Endodermal cell (in vitro differentiated cells): Measurements from ENCODE around the gene NLE1. TPM values are rescaled to one million over a fixed set of nuclear protein-coding genes. Genes with fewer than 3 reads are reported as not detected.

Experiments used
- DNase-seq: peaks from one replicate; pipeline ENCODE4 v3.0.0-alpha.2; 2017
- H3K27ac ChIP-seq: 2 replicates; pipeline ENCODE4 v1.5.1; 2013; ENCODE audit warnings: mild to moderate bottlenecking, low read depth, low read length, moderate library complexity
- H3K27me3 ChIP-seq: 2 replicates; pipeline ENCODE4 v1.6.1; 2013; ENCODE audit warnings: mild to moderate bottlenecking, low read length, moderate library complexity; ENCODE audit not compliant: insufficient read depth, control insufficient read depth, poor library complexity, severe bottlenecking
- H3K36me3 ChIP-seq: 2 replicates; pipeline ENCODE4 v1.7.0; 2013; ENCODE audit warnings: mild to moderate bottlenecking, low read length, moderate library complexity; ENCODE audit not compliant: control insufficient read depth, insufficient read depth
- H3K4me1 ChIP-seq: one replicate; pipeline ENCODE4 v1.7.0; 2013; ENCODE audit warnings: low read length; ENCODE audit not compliant: control insufficient read depth, insufficient read depth
- H3K4me3 ChIP-seq: 2 replicates; pipeline ENCODE4 v1.5.1; 2013; ENCODE audit warnings: mild to moderate bottlenecking, low read length, moderate library complexity
- H3K9ac ChIP-seq: 2 replicates; pipeline ENCODE4 v1.6.1; 2013; ENCODE audit warnings: mild to moderate bottlenecking, low read length, moderate library complexity; ENCODE audit not compliant: poor library complexity, severe bottlenecking; ENCODE audit errors: extremely low read depth
- H3K9me3 ChIP-seq: 2 replicates; pipeline ENCODE4 v1.6.1; 2013; ENCODE audit warnings: mild to moderate bottlenecking, low read length, moderate library complexity; ENCODE audit not compliant: control insufficient read depth
- H3K27ac Mint-ChIP-seq: 2 replicates; pipeline ENCODE4 v1.8.0; 2020; ENCODE audit warnings: mixed read lengths
- H3K27me3 Mint-ChIP-seq: 2 replicates; pipeline ENCODE4 v1.8.0; 2021; ENCODE audit warnings: mild to moderate bottlenecking, mixed read lengths; ENCODE audit not compliant: insufficient read depth
- H3K36me3 Mint-ChIP-seq: 2 replicates; pipeline ENCODE4 v1.8.0; 2020; ENCODE audit warnings: low read depth, mixed read lengths
- H3K4me1 Mint-ChIP-seq: 2 replicates; pipeline ENCODE4 v1.8.0; 2020; ENCODE audit warnings: mixed read lengths
- H3K4me3 Mint-ChIP-seq: 2 replicates; pipeline ENCODE4 v1.8.0; 2020; ENCODE audit warnings: mild to moderate bottlenecking, moderate library complexity, mixed read lengths
- H3K9me3 Mint-ChIP-seq: 2 replicates; pipeline ENCODE4 v1.8.0; 2020; ENCODE audit warnings: mild to moderate bottlenecking, mixed read lengths
- WGBS, 2 experiments: methylation state at CpG; one replicate each; pipeline versions ENCODE4 v1.1.5 to v1.1.7; 2013; ENCODE audit warnings: missing lambda C conversion rate in 2 of 2, mixed read lengths in 1 of 2; ENCODE audit not compliant: insufficient coverage in 1 of 2, insufficient read length in 1 of 2; 5-methylcytosine and 5-hydroxymethylcytosine counted together
- total RNA-seq, 2 donors: library from RNA; stranded (reverse); fragmentation: NEBNext Ultra II Directional in 1 of 2; extraction: Animal tissue kit (Norgen Biotek cat#: 25700) in 1 of 2; gene quantifications; 2 replicates in 1 of 2; 3 replicates in 1 of 2; pipeline ENCODE4 v1.2.1, GENCODE V29; 2021
- TF ChIP-seq, protein P1 (sequence below): fragments of 200-600 bp; sonication (generic); conservative IDR thresholded peaks from 2 replicates; pipeline ENCODE4 v1.5.0; 2021; ENCODE audit warnings: antibody characterized with exemption, mild to moderate bottlenecking

NLE1 gene
- total RNA-seq, 2 donors from 2014 or later, result 20.7 to 26.9 TPM

DNA sequence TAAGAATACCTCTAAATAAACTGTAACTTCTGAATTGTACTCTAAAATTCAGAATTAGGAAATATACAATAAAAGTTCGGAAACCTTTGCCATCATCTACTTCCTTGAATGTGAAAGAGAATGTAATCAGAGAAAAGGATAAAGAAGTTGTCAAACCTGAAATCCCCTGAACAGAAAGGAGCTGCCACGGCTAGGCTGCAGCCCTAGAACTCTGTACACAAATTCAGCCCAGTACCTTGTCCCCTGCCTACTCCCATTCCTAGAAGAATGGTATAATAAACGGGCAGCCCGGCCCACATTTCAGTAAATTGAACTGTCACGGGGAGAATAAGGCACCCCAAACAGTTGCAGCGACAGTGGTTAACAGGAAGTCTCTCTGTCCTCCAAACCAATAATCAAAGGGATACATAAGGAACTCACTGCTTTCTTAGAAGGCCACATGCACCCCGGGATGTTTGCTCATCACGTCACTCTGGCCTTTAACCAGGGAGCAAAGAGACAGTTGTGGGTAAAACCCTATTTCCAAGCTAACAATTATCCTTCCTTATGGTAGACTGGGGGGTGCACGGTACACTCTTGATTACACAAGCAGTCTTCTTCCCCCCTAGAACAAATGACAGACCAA lies 54.3 kb downstream of the NLE1 start:
- no peaks in the 10 kb centered on the region for H3K36me3 ChIP-seq
- TF ChIP-seq, protein P1, sequence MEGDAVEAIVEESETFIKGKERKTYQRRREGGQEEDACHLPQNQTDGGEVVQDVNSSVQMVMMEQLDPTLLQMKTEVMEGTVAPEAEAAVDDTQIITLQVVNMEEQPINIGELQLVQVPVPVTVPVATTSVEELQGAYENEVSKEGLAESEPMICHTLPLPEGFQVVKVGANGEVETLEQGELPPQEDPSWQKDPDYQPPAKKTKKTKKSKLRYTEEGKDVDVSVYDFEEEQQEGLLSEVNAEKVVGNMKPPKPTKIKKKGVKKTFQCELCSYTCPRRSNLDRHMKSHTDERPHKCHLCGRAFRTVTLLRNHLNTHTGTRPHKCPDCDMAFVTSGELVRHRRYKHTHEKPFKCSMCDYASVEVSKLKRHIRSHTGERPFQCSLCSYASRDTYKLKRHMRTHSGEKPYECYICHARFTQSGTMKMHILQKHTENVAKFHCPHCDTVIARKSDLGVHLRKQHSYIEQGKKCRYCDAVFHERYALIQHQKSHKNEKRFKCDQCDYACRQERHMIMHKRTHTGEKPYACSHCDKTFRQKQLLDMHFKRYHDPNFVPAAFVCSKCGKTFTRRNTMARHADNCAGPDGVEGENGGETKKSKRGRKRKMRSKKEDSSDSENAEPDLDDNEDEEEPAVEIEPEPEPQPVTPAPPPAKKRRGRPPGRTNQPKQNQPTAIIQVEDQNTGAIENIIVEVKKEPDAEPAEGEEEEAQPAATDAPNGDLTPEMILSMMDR, result no peak
- peaks cover 5% of the 10 kb centered on the region for H3K4me1 ChIP-seq
- Mint-ChIP-seq H3K4me1 (peaks cover 44% of the 10 kb centered on the region), H3K27me3 (no peaks in the 10 kb centered on the region), H3K4me3 (peak overlapping the region; percentile 88), H3K36me3 (peaks cover 2% of the 10 kb centered on the region), H3K9me3 (no peaks in the 10 kb centered on the region), H3K27ac (peak overlapping the region; percentile 94)
- H3K4me3 ChIP-seq, result peak overlapping the region; percentile 88
- H3K9me3 ChIP-seq, result no peaks in the 10 kb centered on the region
- no peak overlapping the region for H3K27ac ChIP-seq
- peak; percentile 62 for DNase-seq
- H3K27me3 ChIP-seq, result no peaks in the 10 kb centered on the region
- WGBS, 2 experiments, result 47 to 61% methylated on average over 5 to 8 of the region's 9 CpGs
- H3K9ac ChIP-seq, result peak overlapping the region; percentile 54

DNA sequence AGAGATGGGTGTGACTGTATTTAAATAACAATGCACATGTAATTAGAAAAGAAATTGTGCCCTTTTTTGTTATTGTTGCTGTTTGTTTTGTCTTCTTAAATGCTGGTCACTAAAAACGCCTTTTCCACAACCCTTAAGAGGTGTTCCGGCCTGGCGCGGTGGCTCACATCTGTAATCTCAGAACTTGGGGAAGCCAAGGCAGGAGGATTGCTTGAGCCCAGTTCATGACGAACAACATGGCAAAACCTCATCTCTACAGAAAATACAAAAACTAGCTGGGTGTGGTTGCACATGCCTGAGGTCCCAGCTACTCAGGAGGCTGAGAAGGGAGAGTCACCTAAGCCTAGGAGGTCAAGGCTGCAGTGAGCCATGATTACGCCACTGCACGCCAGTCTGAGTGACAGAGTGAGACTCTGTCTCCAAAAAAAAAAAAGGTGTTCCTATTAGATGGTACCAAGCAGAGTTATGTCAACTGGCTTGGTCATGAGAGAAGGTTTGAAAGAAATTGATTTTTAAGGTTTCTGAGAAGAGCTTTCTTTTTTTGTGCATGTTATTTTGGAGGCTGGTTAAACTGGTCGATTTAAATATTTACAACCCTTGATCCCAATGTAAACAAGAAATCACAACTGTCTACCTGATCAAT lies 55.1 kb downstream of the NLE1 start:
- no peak for DNase-seq
- peaks cover 2% of the 10 kb centered on the region for H3K36me3 Mint-ChIP-seq
- Histone ChIP-seq H3K4me3 (peak overlapping the region; percentile 88), H3K27me3 (no peaks in the 10 kb centered on the region), H3K9ac (no peak overlapping the region), H3K36me3 (no peaks in the 10 kb centered on the region), H3K4me1 (peaks cover 5% of the 10 kb centered on the region), H3K27ac (no peak overlapping the region), H3K9me3 (no peaks in the 10 kb centered on the region)
- H3K27ac Mint-ChIP-seq, result no peak overlapping the region
- H3K9me3 Mint-ChIP-seq, result no peaks in the 10 kb centered on the region
- H3K27me3 Mint-ChIP-seq, result no peaks in the 10 kb centered on the region
- TF ChIP-seq, protein P1, result no peak
- peak overlapping the region; percentile 88 for H3K4me3 Mint-ChIP-seq
- H3K4me1 Mint-ChIP-seq, result peaks cover 48% of the 10 kb centered on the region
- WGBS, 2 experiments, result 85% methylated on average over 5 to 8 of the region's 8 CpGs

DNA sequence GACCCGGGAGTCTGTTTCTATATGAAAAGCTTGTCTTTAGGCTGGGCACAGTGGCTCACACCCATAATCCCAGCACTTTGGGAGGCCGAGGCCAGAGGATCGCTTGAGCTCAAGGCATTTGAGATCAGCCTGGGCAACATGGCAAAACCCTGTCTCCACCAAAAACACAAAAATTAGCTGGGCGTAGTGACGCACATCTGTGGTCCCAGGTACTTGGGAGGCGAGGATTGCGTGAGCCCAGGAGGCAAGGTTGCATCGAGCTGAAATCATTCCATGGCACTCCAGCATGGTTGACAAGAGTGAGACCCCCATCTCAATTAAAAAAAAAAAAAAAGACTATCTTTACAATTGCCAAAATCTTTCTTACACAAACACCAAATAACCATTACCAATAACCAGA lies 55.9 kb downstream of the NLE1 start:
- H3K27ac ChIP-seq, result no peak overlapping the region
- no peak overlapping the region for H3K4me3 ChIP-seq
- TF ChIP-seq, protein P1, result no peak
- no peak for DNase-seq
- 93 to 96% methylated on average over 5 to 8 of the region's 8 CpGs for WGBS, 2 experiments
- peaks cover 5% of the 10 kb centered on the region for H3K4me1 ChIP-seq
- no peaks in the 10 kb centered on the region for H3K27me3 ChIP-seq
- H3K36me3 ChIP-seq, result no peaks in the 10 kb centered on the region
- H3K36me3 Mint-ChIP-seq, result peaks cover 2% of the 10 kb centered on the region
- no peak overlapping the region for H3K4me3 Mint-ChIP-seq
- H3K27ac Mint-ChIP-seq, result peak overlapping the region; percentile 48
- H3K9ac ChIP-seq, result no peak overlapping the region
- peaks cover 51% of the 10 kb centered on the region for H3K4me1 Mint-ChIP-seq
- H3K9me3 ChIP-seq, result no peaks in the 10 kb centered on the region
- H3K27me3 Mint-ChIP-seq, result no peaks in the 10 kb centered on the region
- H3K9me3 Mint-ChIP-seq, result no peaks in the 10 kb centered on the region
